ENCODE measurements around the gene OGT. TPM values are rescaled to one million over a fixed set of nuclear protein-coding genes. Genes with fewer than 3 reads are reported as not detected.
A peak's percentile ranks its signal among the peaks of the same experiment; 100 is the strongest.

OGT gene
- total RNA-seq, 1 experiment from 2014 or later = 116 TPM

DNA sequence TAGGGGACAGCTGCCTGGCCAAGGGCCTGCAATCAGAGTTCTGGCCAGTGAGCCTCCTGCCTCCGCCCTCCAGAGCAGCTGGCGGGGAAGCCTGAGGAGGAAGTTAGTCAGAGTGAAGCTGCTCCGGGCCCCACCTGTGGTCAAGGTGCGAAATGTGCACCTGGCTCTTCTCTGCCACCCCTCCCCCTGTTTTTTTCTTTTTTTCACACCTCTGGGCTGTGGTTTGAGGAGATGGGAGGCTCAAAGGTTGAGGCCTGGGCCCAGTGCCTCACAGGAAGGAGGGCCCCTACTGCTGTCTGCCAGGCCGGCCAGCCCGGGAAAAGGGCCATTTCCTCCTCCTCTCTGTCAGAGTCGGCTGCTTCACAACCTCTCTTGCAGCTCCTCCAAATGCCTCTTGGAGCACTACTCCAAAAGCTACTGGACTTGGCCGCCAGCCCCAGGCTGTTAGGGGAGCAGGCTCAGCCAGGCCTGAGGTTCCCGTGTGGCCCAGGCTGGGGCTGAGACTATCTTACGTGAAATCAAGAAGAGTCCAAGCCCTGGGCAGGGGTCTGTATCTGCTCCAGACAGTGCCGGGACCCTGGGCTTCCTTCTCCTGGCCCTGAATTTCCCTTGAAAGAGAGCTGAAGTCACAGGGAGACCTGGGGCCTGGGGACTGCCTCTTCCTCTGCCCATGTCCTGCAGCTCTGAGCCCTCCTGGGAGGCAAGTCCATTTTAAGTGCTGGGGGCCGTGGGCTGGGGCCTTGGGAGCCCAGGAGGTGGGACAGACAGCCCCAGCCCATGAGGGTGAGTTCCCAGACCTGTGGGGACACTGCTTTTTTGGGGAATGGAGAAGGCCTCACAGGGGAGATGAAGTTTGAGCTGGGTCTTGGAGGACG is 89.9 kb downstream of the OGT start:
- no peaks in the 10 kb centered on the region for H3K27me3 ChIP-seq (ENCODE audit: insufficient read depth, low read length)
- H2BK12ac ChIP-seq (ENCODE audit: insufficient read length, low read depth, low read length) = no peak overlapping the region
- no peaks in the 10 kb centered on the region for H3K79me2 ChIP-seq (ENCODE audit: insufficient read depth, low read length)
- no peak overlapping the region for H3K23ac ChIP-seq (ENCODE audit: insufficient read length, low read depth, low read length)
- H4K5ac ChIP-seq (ENCODE audit: insufficient read length, low read depth, low read length) = no peak overlapping the region
- no peaks in the 10 kb centered on the region for H4K20me1 ChIP-seq (ENCODE audit: control insufficient read depth, insufficient read depth, insufficient read length)
- H3K4me1 ChIP-seq (ENCODE audit: insufficient read depth, low read length) = no peaks in the 10 kb centered on the region
- H3K4me2 ChIP-seq (ENCODE audit: insufficient read depth, insufficient read length, low read length) = no peak overlapping the region
- no peak overlapping the region for H2AFZ ChIP-seq (ENCODE audit: low read length)
- H4K91ac ChIP-seq (ENCODE audit: insufficient read length, low read depth, low read length) = no peak overlapping the region
- TF ChIP-seq CTCF (conservative IDR thresholded peaks at IDR 0.05) = peak; percentile 32; the same call in 2 of the 3 replicates
- no peak overlapping the region for H3K56ac ChIP-seq (ENCODE audit: insufficient read length, low read depth, low read length)
- peak; percentile 75 for DNase-seq
- H3K23me2 ChIP-seq (ENCODE audit: insufficient read length, low read depth, low read length, poor library complexity, severe bottlenecking) = no peaks in the 10 kb centered on the region
- no peak overlapping the region for H3K9ac ChIP-seq (ENCODE audit: extremely low read depth, insufficient read length, low read length)
- peaks cover 32% of the 10 kb centered on the region for H3K9me3 ChIP-seq (ENCODE audit: control insufficient read depth, low read depth, low read length)
- no peak overlapping the region for H3T11ph ChIP-seq (ENCODE audit: low read length)
- no peak overlapping the region for H2BK15ac ChIP-seq (ENCODE audit: low read depth, low read length)
- Mint-ChIP-seq H3K27me3 (ENCODE audit: low read depth) (no peaks in the 10 kb centered on the region), H3K4me1 (peaks cover 2 to 10% of the 10 kb centered on the region in 2 experiments; a peak in 1 of 4 replicates), H3K27ac (no peak overlapping the region), H3K9me3 (peaks cover 70 to 82% of the 10 kb centered on the region in 2 experiments), H3K4me3 (no peak overlapping the region), H3K36me3 (ENCODE audit: insufficient read depth in 1 of 3, low read depth in 3 of 3) (peaks cover 0 to 6% (median 2%) of the 10 kb centered on the region in 3 experiments; a peak in 4 of 7 replicates)
- no peak overlapping the region for H3K4ac ChIP-seq (ENCODE audit: low read depth, low read length)
- no peak overlapping the region for H2AK5ac ChIP-seq (ENCODE audit: insufficient read length, low read length)
- H3K27ac ChIP-seq (ENCODE audit: insufficient read length, low read depth, low read length) = no peak overlapping the region
- no CpG with 5 or more reads among the region's 13 CpGs for WGBS (ENCODE audit: extremely low coverage, insufficient read length, low lambda C conversion rate)
- H4K8ac ChIP-seq (replicated peaks; ENCODE audit: insufficient read length, low read depth, low read length) = no peak overlapping the region
- no peak overlapping the region for H2BK20ac ChIP-seq (ENCODE audit: low read depth, low read length, poor library complexity, severe bottlenecking)
- H3K18ac ChIP-seq (ENCODE audit: insufficient read length, low read depth, low read length) = no peak overlapping the region
- H2BK120ac ChIP-seq (ENCODE audit: low read depth, low read length, poor library complexity, severe bottlenecking) = no peak overlapping the region
- no peak overlapping the region for H3K14ac ChIP-seq (ENCODE audit: insufficient read depth, low read length)
- H2BK5ac ChIP-seq (ENCODE audit: insufficient read length, low read length) = no peak overlapping the region
- H3K79me1 ChIP-seq (ENCODE audit: insufficient read depth, low read depth, low read length, poor library complexity, severe bottlenecking) = no peaks in the 10 kb centered on the region
